GM23338 (cell line): ENCODE measurements around the gene CACNA2D3. TPM values are rescaled to one million over a fixed set of nuclear protein-coding genes. Genes with fewer than 3 reads are reported as not detected.
A peak's percentile ranks its signal among the peaks of the same experiment; 100 is the strongest.

ENCODE experiments used
- ATAC-seq: fragments of 200-7000 bp; cut with Tn5 transposase; 3 replicates; pipeline ENCODE4 v1.9.1; 2020
- DNase-seq: peaks from one replicate; pipeline ENCODE4 v3.0.0-alpha.2; 2015; ENCODE audit warnings: low spot score
- H2AFZ ChIP-seq: fragments of 200-600 bp; sonication (generic); 2 replicates; pipeline ENCODE4 v1.8.0; 2016; ENCODE audit warnings: antibody characterized with exemption, mild to moderate bottlenecking, moderate library complexity
- H3F3A ChIP-seq: fragments of 200-600 bp; sonication (generic); replicated peaks from 2 replicates; pipeline ENCODE4 v1.8.0; 2017; ENCODE audit warnings: antibody characterized with exemption, mixed run types, low read depth
- H3K27ac ChIP-seq: fragments of 200-600 bp; sonication (generic); 2 replicates; pipeline ENCODE4 v1.6.1; 2016; ENCODE audit warnings: low read depth
- H3K27me3 ChIP-seq: fragments of 200-600 bp; sonication (generic); 2 replicates; pipeline ENCODE4 v1.8.0; 2016; ENCODE audit warnings: mild to moderate bottlenecking, mixed run types, moderate library complexity; ENCODE audit not compliant: insufficient read depth
- H3K36me3 ChIP-seq: fragments of 200-600 bp; sonication (generic); 2 replicates; pipeline ENCODE4 v1.8.0; 2016; ENCODE audit warnings: mild to moderate bottlenecking; ENCODE audit not compliant: insufficient read depth
- H3K4me1 ChIP-seq: fragments of 200-600 bp; sonication (generic); 2 replicates; pipeline ENCODE4 v1.8.0; 2016; ENCODE audit warnings: mild to moderate bottlenecking, moderate library complexity; ENCODE audit not compliant: insufficient read depth
- H3K4me2 ChIP-seq: fragments of 200-600 bp; sonication (generic); 2 replicates; pipeline ENCODE4 v1.7.1; 2017; ENCODE audit warnings: mixed run types
- H3K4me3 ChIP-seq: fragments of 200-600 bp; sonication (generic); 2 replicates; pipeline ENCODE4 v1.6.1; 2016; ENCODE audit warnings: mixed run types
- H3K79me2 ChIP-seq: fragments of 200-600 bp; sonication (generic); replicated peaks from 2 replicates; pipeline ENCODE4 v1.8.0; 2017; ENCODE audit warnings: mild to moderate bottlenecking; ENCODE audit not compliant: insufficient read depth
- H3K9me2 ChIP-seq: fragments of 200-600 bp; sonication (generic); 2 replicates; pipeline ENCODE4 v1.8.0; 2017; ENCODE audit not compliant: insufficient read depth
- H4K20me1 ChIP-seq: fragments of 200-600 bp; sonication (generic); replicated peaks from 2 replicates; pipeline ENCODE4 v1.8.0; 2017; ENCODE audit warnings: mild to moderate bottlenecking; ENCODE audit not compliant: insufficient read depth
- H3K27ac Mint-ChIP-seq: 2 replicates; pipeline ENCODE4 v1.8.0; 2020; ENCODE audit warnings: inconsistent platforms, mild to moderate bottlenecking, moderate library complexity, mixed read lengths
- H3K27me3 Mint-ChIP-seq: 3 replicates; pipeline ENCODE4 v1.8.0; 2022; ENCODE audit warnings: low read depth, mild to moderate bottlenecking, moderate library complexity, mixed read lengths, inconsistent platforms; ENCODE audit not compliant: insufficient read depth, poor library complexity
- H3K36me3 Mint-ChIP-seq: 3 replicates; pipeline ENCODE4 v1.8.0; 2021; ENCODE audit warnings: low read depth, mild to moderate bottlenecking, inconsistent platforms, moderate library complexity, mixed read lengths
- H3K4me1 Mint-ChIP-seq: 3 replicates; pipeline ENCODE4 v1.8.0; 2020; ENCODE audit warnings: mild to moderate bottlenecking, inconsistent platforms, mixed read lengths
- H3K4me3 Mint-ChIP-seq: 3 replicates; pipeline ENCODE4 v1.8.0; 2021; ENCODE audit warnings: moderate library complexity, mild to moderate bottlenecking, inconsistent platforms, mixed read lengths
- H3K9me3 Mint-ChIP-seq: 3 replicates; pipeline ENCODE4 v1.8.0; 2020; ENCODE audit warnings: moderate library complexity, mild to moderate bottlenecking, inconsistent platforms, mixed read lengths
- CREB1 ChIP-seq: fragments of 250-450 bp; sonication (Bioruptor Pico); IDR thresholded peaks from 2 replicates; pipeline ENCODE4 v1.5.0; 2020; ENCODE audit warnings: low read depth, mild to moderate bottlenecking, moderate library complexity
- ETS1 ChIP-seq: IDR thresholded peaks from 2 replicates; pipeline ENCODE4 v1.6.1; 2016; ENCODE audit warnings: antibody characterized with exemption
- EZH2phosphoT487 ChIP-seq: fragments of 200-600 bp; sonication (generic); IDR thresholded peaks from one replicate; pipeline ENCODE4 v1.8.1; 2018; ENCODE audit warnings: antibody characterized with exemption; ENCODE audit not compliant: unreplicated experiment
- JUNB ChIP-seq: IDR thresholded peaks from one replicate; pipeline ENCODE4 v1.6.1; 2016; ENCODE audit warnings: antibody characterized with exemption; ENCODE audit not compliant: unreplicated experiment
- POLR2AphosphoS5 ChIP-seq: IDR thresholded peaks from 2 replicates; pipeline ENCODE4 v1.6.1; 2016; ENCODE audit warnings: antibody characterized with exemption, low read depth
- REST ChIP-seq: IDR thresholded peaks from one replicate; pipeline ENCODE4 v1.6.1; 2018; ENCODE audit warnings: antibody characterized with exemption; ENCODE audit not compliant: unreplicated experiment
- ZNF114 ChIP-seq: fragments of 250-450 bp; sonication (Bioruptor Pico); IDR thresholded peaks from 2 replicates; pipeline ENCODE4 v1.5.0; 2020; ENCODE audit warnings: mild to moderate bottlenecking, moderate library complexity
- ZNF331 ChIP-seq: fragments of 250-450 bp; sonication (Bioruptor Pico); IDR thresholded peaks from 2 replicates; pipeline ENCODE4 v1.5.0; 2020; ENCODE audit warnings: low read depth, mild to moderate bottlenecking, moderate library complexity
- ZNF462 ChIP-seq: fragments of 250-450 bp; sonication (Bioruptor Pico); IDR thresholded peaks from 2 replicates; pipeline ENCODE4 v1.5.0; 2020; ENCODE audit warnings: mild to moderate bottlenecking, moderate library complexity
- polyA plus RNA-seq: library from polyadenylated mRNA; unstranded; fragments of >200 nt; fragmentation: Nextera tagmentation; extraction: Ambion mirVana; gene quantifications from 2 replicates; pipeline ENCODE4 v1.2.1, GENCODE V29; 2016
- total RNA-seq: library from RNA; depleted of rRNA; stranded (reverse); fragments of >200 nt; shearing (Covaris generic); gene quantifications from 2 replicates; pipeline ENCODE4 v1.2.3, GENCODE V29; 2014

CACNA2D3 gene
- total and polyA plus RNA-seq, 2 experiments from 2014 or later = 2.2 to 2.3 TPM

- TF ChIP-seq ZNF114 (CRISPR knock-in tag) (no peak), EZH2phosphoT487 (no peak), ETS1 (no peak)
Measured at GRCh38 chr3:55066551-55067047, 944.2 kb downstream of the CACNA2D3 start (continued).

GRCh38 chr3:55069950-55070349 is 947.6 kb downstream of the CACNA2D3 start:
- Histone ChIP-seq H3F3A (no peaks in the 10 kb centered on the region), H2AFZ (no peak overlapping the region), H3K9me2 (peaks cover 6% of the 10 kb centered on the region; the same call in 1 of the 2 replicates), H3K79me2 (no peaks in the 10 kb centered on the region), H3K4me1 (no peaks in the 10 kb centered on the region), H3K27ac (no peak overlapping the region), H3K36me3 (no peaks in the 10 kb centered on the region), H3K27me3 (no peaks in the 10 kb centered on the region), H3K4me3 (no peak overlapping the region), H3K4me2 (no peak overlapping the region), H4K20me1 (no peaks in the 10 kb centered on the region)
- no peaks in the 10 kb centered on the region for H3K27me3 Mint-ChIP-seq
- peaks cover 3% of the 10 kb centered on the region; the same call in 1 of the 3 replicates for H3K4me1 Mint-ChIP-seq
- ATAC-seq (peak; percentile 67), DNase-seq (peak; percentile 29)
- H3K36me3 Mint-ChIP-seq = no peaks in the 10 kb centered on the region
- no peaks in the 10 kb centered on the region for H3K9me3 Mint-ChIP-seq
- H3K27ac Mint-ChIP-seq = no peak overlapping the region
- H3K4me3 Mint-ChIP-seq = no peak overlapping the region
- no peak for TF ChIP-seq POLR2AphosphoS5
- no peak for TF ChIP-seq REST
- no peak for TF ChIP-seq EZH2phosphoT487
- TF ChIP-seq ETS1 = no peak
- no peak for TF ChIP-seq ZNF331 (CRISPR knock-in tag)
- no peak for TF ChIP-seq ZNF114 (CRISPR knock-in tag)
- no peak for TF ChIP-seq JUNB
- no peak for TF ChIP-seq CREB1 (CRISPR knock-in tag)
- TF ChIP-seq ZNF462 (CRISPR knock-in tag) = no peak
